ENCODE results near the gene ZIK1. TPM values are rescaled to one million over a fixed set of nuclear protein-coding genes. Genes with fewer than 3 reads are reported as not detected.

ZIK1 gene
- 4.1 and 4.4 TPM in 2 replicates for total RNA-seq

- intact Hi-C loops (cut with micrococcal nuclease): no loop called here
Measured at GRCh38 chr19:57583521-57584416, at the start of gene ZIK1. Gene ZIK1, plus strand, starts transcription at chr19:57584145. Its CDS starts 212 bp downstream, at chr19:57584357.

GRCh38 chr19:57537953-57538547, 45.9 kb upstream of the ZIK1 start:
- intact Hi-C loops (cut with micrococcal nuclease): no loop called here

GRCh38 chr19:57546513-57546912, 37.4 kb upstream of the ZIK1 start:
- intact Hi-C loops (cut with micrococcal nuclease): no loop called here

- intact Hi-C loops (cut with micrococcal nuclease): no loop called here
Measured at GRCh38 chr19:57552432-57552831, 31.5 kb upstream of the ZIK1 start.

- intact Hi-C loops (cut with micrococcal nuclease): loop anchor here (2.0 to 5.0 kb wide), 2 partner anchors 71 to 1165 kb away; partner anchors contain the start of genes ZNF419 and ZNF582
Measured at GRCh38 chr19:57557659-57558058, 26.3 kb upstream of the ZIK1 start.

- intact Hi-C loops (cut with micrococcal nuclease): loop anchor here (2.0 to 5.0 kb wide), 2 partner anchors 72 to 1166 kb away; partner anchors contain the start of genes ZNF419 and ZNF582
Measured at GRCh38 chr19:57558525-57558924, 25.4 kb upstream of the ZIK1 start.

- intact Hi-C loops (cut with micrococcal nuclease): loop anchor here (1.0 to 5.0 kb wide), 5 partner anchors 19 to 1167 kb away; partner anchors contain the start of genes ZNF17, ZNF416, ZNF419 and ZNF549
Measured at GRCh38 chr19:57559008-57559403, 24.9 kb upstream of the ZIK1 start.

- intact Hi-C loops (cut with micrococcal nuclease): loop anchor here (1.0 to 5.0 kb wide), 5 partner anchors 19 to 1167 kb away; partner anchors contain the start of genes ZNF17, ZNF416, ZNF419 and ZNF549
Measured at GRCh38 chr19:57559404-57560025, 24.4 kb upstream of the ZIK1 start, which contains the start of gene ZNF550. Gene ZNF550, minus strand, starts transcription at chr19:57559863. Its CDS starts 181 bp downstream, at chr19:57559682.

GRCh38 chr19:57560049-57560491, 23.9 kb upstream of the ZIK1 start:
- intact Hi-C loops (cut with micrococcal nuclease): no loop called here

GRCh38 chr19:57563547-57563946, 20.4 kb upstream of the ZIK1 start:
- intact Hi-C loops (cut with micrococcal nuclease): no loop called here

GRCh38 chr19:57566396-57567265, 17.3 kb upstream of the ZIK1 start:
- intact Hi-C loops (cut with micrococcal nuclease): no loop called here

GRCh38 chr19:57570707-57571106, 13.2 kb upstream of the ZIK1 start:
- intact Hi-C loops (cut with micrococcal nuclease): no loop called here

- intact Hi-C loops (cut with micrococcal nuclease): no loop called here
Measured at GRCh38 chr19:57572415-57572947, 11.5 kb upstream of the ZIK1 start.

GRCh38 chr19:57576661-57577060, 7.3 kb upstream of the ZIK1 start:
- intact Hi-C loops (cut with micrococcal nuclease): loop anchor here (5.0 kb wide), 1 partner anchor 341 kb away; the partner anchor contains the start of gene ZNF417

GRCh38 chr19:57578487-57579205, 5.3 kb upstream of the ZIK1 start, which contains the start of gene ZNF416:
Gene ZNF416, minus strand, starts transcription at chr19:57578911. Its CDS starts 207 bp downstream, at chr19:57578704.
- intact Hi-C loops (cut with micrococcal nuclease): loop anchor here (1.0 to 5.0 kb wide), 11 partner anchors 19 to 339 kb away; partner anchors contain the start of genes TRAPPC2B, ZNF134, ZNF211 and ZNF417

- intact Hi-C loops (cut with micrococcal nuclease): no loop called here
Measured at GRCh38 chr19:57583104-57583520, 833 bp upstream of the ZIK1 start.

GRCh38 chr19:57587529-57587928, 3.6 kb downstream of the ZIK1 start:
- intact Hi-C loops (cut with micrococcal nuclease): no loop called here

GRCh38 chr19:57599377-57599760, 15.4 kb downstream of the ZIK1 start:
- intact Hi-C loops (cut with micrococcal nuclease): loop anchor here (1.0 to 2.0 kb wide), 2 partner anchors 15 to 21 kb away; partner anchors contain the start of genes ZNF134 and ZNF416

Data from T-helper 2 cell treated with Interferon-gamma antibody and Interleukin-4, amounts not matched to agents 100 ng/mL and 5 ng/mL, for 36 hours (primary cell).